PC-3 (cell line): Measurements from ENCODE around the gene DCLK3.

Source experiments
- CTCF ChIP-seq: fragments of 300-600 bp; sonication (generic); conservative IDR thresholded peaks from 2 replicates; pipeline ENCODE4 v1.5.1; 2017; ENCODE audit warnings: antibody characterized with exemption, low read depth, mild to moderate bottlenecking, low read length
- EZH2phosphoT487 ChIP-seq: fragments of 300-600 bp; sonication (generic); IDR thresholded peaks from 2 replicates; pipeline ENCODE4 v1.6.1; 2018; ENCODE audit warnings: mild to moderate bottlenecking, antibody characterized with exemption, low read length, borderline replicate concordance

- TF ChIP-seq CTCF (0 out of 2 replicates have a peak, but pooled peaks have one; percentile 7), EZH2phosphoT487 (no peak)
Observed at GRCh38 chr3:36763850-36764703, at the start of gene DCLK3.
